IMR-90 (cell line): ENCODE measurements around the gene PIGZ. TPM values are rescaled to one million over a fixed set of nuclear protein-coding genes. Genes with fewer than 3 reads are reported as not detected.

Experiments used
- ATAC-seq: fragments of 200-7000 bp; cut with Tn5 transposase; 2 replicates; pipeline ENCODE4 v1.9.1; 2020; ENCODE audit warnings: low read depth, mild to moderate bottlenecking, moderate library complexity
- BruUV-seq: library from RNA; stranded (reverse); fragments of 400-500 nt; replicated peaks from 2 replicates; lab custom pipeline; 2021; lab: Mats Ljungman, UMichigan
- CTCF ChIA-PET: fragments of 300-600 bp; formaldehyde crosslinking; extraction: SDS; loops from one replicate; lab custom pipeline; 2021; ENCODE audit warnings: antibody characterized with exemption; lab: Yijun Ruan, JAX
- POLR2A ChIA-PET: fragments of 300-600 bp; sonication (Branson Sonifier 250); formaldehyde crosslinking; loops from one replicate; lab custom pipeline; 2022; ENCODE audit warnings: antibody characterized with exemption; ENCODE audit not compliant: unreplicated experiment; lab: Charles Lee
- DNase-seq: peaks from one replicate; pipeline ENCODE4 v3.0.0; 2013
- H2AFZ ChIP-seq: replicated peaks from 2 replicates; pipeline ENCODE3; 2013; ENCODE audit warnings: low read length, mild to moderate bottlenecking; ENCODE audit not compliant: poor library complexity
- H2AK5ac ChIP-seq: 2 replicates; pipeline ENCODE4 v1.6.1; 2013; ENCODE audit warnings: low read depth, low read length, inconsistent platforms
- H2AK9ac ChIP-seq: replicated peaks from 2 replicates; pipeline ENCODE3; 2013; ENCODE audit warnings: mild to moderate bottlenecking, low read depth, low read length, moderate library complexity; ENCODE audit not compliant: poor library complexity
- H2BK120ac ChIP-seq: 2 replicates; pipeline ENCODE4 v1.6.1; 2013; ENCODE audit warnings: low read depth, low read length, inconsistent platforms
- H2BK15ac ChIP-seq: 3 replicates; pipeline ENCODE4 v1.6.1; 2013; ENCODE audit warnings: low read depth, low read length, inconsistent platforms
- H2BK20ac ChIP-seq: 2 replicates; pipeline ENCODE4 v1.6.1; 2013; ENCODE audit warnings: low read depth, mild to moderate bottlenecking, inconsistent platforms, low read length, moderate library complexity
- H2BK5ac ChIP-seq: 2 replicates; pipeline ENCODE4 v1.6.1; 2013; ENCODE audit warnings: mild to moderate bottlenecking, low read depth, low read length, inconsistent platforms; ENCODE audit not compliant: poor library complexity, severe bottlenecking
- H3K14ac ChIP-seq: replicated peaks from 2 replicates; pipeline ENCODE4 v1.6.1; 2013; ENCODE audit warnings: low read depth, low read length, inconsistent platforms
- H3K18ac ChIP-seq: 2 replicates; pipeline ENCODE4 v1.6.1; 2013; ENCODE audit warnings: low read depth, low read length, control low read depth
- H3K23ac ChIP-seq: 2 replicates; pipeline ENCODE4 v1.6.1; 2013; ENCODE audit warnings: low read depth, low read length, inconsistent platforms
- H3K27ac ChIP-seq: 2 replicates; pipeline ENCODE4 v1.5.1; 2013; ENCODE audit warnings: mild to moderate bottlenecking, control low read depth, low read length; ENCODE audit not compliant: insufficient read depth
- H3K27me3 ChIP-seq: 2 replicates; pipeline ENCODE4 v1.6.1; 2013; ENCODE audit warnings: low read length; ENCODE audit not compliant: control insufficient read depth, insufficient read depth
- H3K36me3 ChIP-seq: 2 replicates; pipeline ENCODE4 v1.6.1; 2013; ENCODE audit warnings: low read length, mixed read lengths; ENCODE audit not compliant: control insufficient read depth, insufficient read depth
- H3K4ac ChIP-seq: 2 replicates; pipeline ENCODE4 v1.6.1; 2013; ENCODE audit warnings: low read depth, low read length, inconsistent platforms
- H3K4me1 ChIP-seq: 2 replicates; pipeline ENCODE4 v1.6.1; 2013; ENCODE audit warnings: low read length, mixed read lengths; ENCODE audit not compliant: control insufficient read depth, insufficient read depth
- H3K4me2 ChIP-seq: 2 replicates; pipeline ENCODE4 v1.6.1; 2013; ENCODE audit warnings: low read depth, mild to moderate bottlenecking, control low read depth, low read length, moderate library complexity
- H3K4me3 ChIP-seq: 2 replicates; pipeline ENCODE4 v1.5.1; 2013; ENCODE audit warnings: low read depth, mild to moderate bottlenecking, control low read depth, low read length, moderate library complexity; ENCODE audit not compliant: insufficient read depth
- H3K56ac ChIP-seq: 2 replicates; pipeline ENCODE4 v1.6.1; 2013; ENCODE audit warnings: low read length, inconsistent platforms; ENCODE audit not compliant: insufficient read depth; ENCODE audit errors: extremely low read depth
- H3K79me1 ChIP-seq, 2 experiments: 2 replicates each; pipeline ENCODE4 v1.6.1; 2013; ENCODE audit warnings: low read length in 2 of 2, inconsistent platforms in 1 of 2, low read depth in 1 of 2
- H3K9ac ChIP-seq: 2 replicates; pipeline ENCODE4 v1.6.1; 2013; ENCODE audit warnings: low read depth, low read length, control low read depth
- H3K9me1 ChIP-seq: 2 replicates; pipeline ENCODE4 v1.6.1; 2013; ENCODE audit warnings: low read length, inconsistent platforms; ENCODE audit not compliant: insufficient read depth
- H3K9me3 ChIP-seq: 2 replicates; pipeline ENCODE4 v1.6.1; 2013; ENCODE audit warnings: low read length; ENCODE audit not compliant: control insufficient read depth, insufficient read depth
- H4K20me1 ChIP-seq: 2 replicates; pipeline ENCODE4 v1.6.1; 2013; ENCODE audit warnings: low read length, inconsistent platforms; ENCODE audit not compliant: insufficient read depth
- H4K5ac ChIP-seq: 2 replicates; pipeline ENCODE4 v1.6.1; 2013; ENCODE audit warnings: mild to moderate bottlenecking, low read depth, low read length, control low read depth
- H4K8ac ChIP-seq, 2 experiments: 2 replicates each; pipeline ENCODE4 v1.6.1; 2013; ENCODE audit warnings: low read depth in 2 of 2, low read length in 2 of 2, control low read depth in 1 of 2, inconsistent platforms in 1 of 2
- H4K91ac ChIP-seq: 2 replicates; pipeline ENCODE4 v1.6.1; 2013; ENCODE audit warnings: low read depth, low read length, inconsistent platforms; ENCODE audit not compliant: insufficient read depth
- BHLHE40 ChIP-seq: fragments of 150-350 bp; IDR thresholded peaks from 2 replicates; pipeline ENCODE4 v1.6.1; 2016; ENCODE audit warnings: mild to moderate bottlenecking, low read depth, low read length
- CEBPB ChIP-seq: IDR thresholded peaks from 2 replicates; pipeline ENCODE4 v1.6.1; 2012; ENCODE audit warnings: low read depth, low read length, improper control_type of control experiment
- CHD1 ChIP-seq: IDR thresholded peaks from 2 replicates; pipeline ENCODE4 v1.6.1; 2012; ENCODE audit warnings: low read depth, low read length, improper control_type of control experiment
- FOS ChIP-seq: fragments of 150-350 bp; IDR thresholded peaks from 2 replicates; pipeline ENCODE4 v1.6.1; 2016; ENCODE audit warnings: low read depth, low read length
- MAFK ChIP-seq: IDR thresholded peaks from 2 replicates; pipeline ENCODE4 v1.6.1; 2012; ENCODE audit warnings: low read depth, low read length, improper control_type of control experiment
- MAZ ChIP-seq: IDR thresholded peaks from 2 replicates; pipeline ENCODE4 v1.6.1; 2012; ENCODE audit warnings: low read depth, mild to moderate bottlenecking, low read length, improper control_type of control experiment, moderate library complexity, borderline replicate concordance
- MXI1 ChIP-seq: IDR thresholded peaks from 2 replicates; pipeline ENCODE4 v1.6.1; 2012; ENCODE audit warnings: low read depth, mild to moderate bottlenecking, low read length, moderate library complexity, borderline replicate concordance
- NFE2L2 ChIP-seq: fragments of 150-350 bp; IDR thresholded peaks from 2 replicates; pipeline ENCODE4 v1.6.1; 2016; ENCODE audit warnings: low read depth, mild to moderate bottlenecking, low read length
- POLR2A ChIP-seq: IDR thresholded peaks from 2 replicates; pipeline ENCODE4 v1.6.1; 2012; ENCODE audit warnings: mild to moderate bottlenecking, low read depth, low read length
- RAD21 ChIP-seq: IDR thresholded peaks from 2 replicates; pipeline ENCODE4 v1.6.1; 2012; ENCODE audit warnings: low read length, improper control_type of control experiment
- RCOR1 ChIP-seq: IDR thresholded peaks from 2 replicates; pipeline ENCODE4 v1.6.1; 2012; ENCODE audit warnings: mild to moderate bottlenecking, low read length, improper control_type of control experiment; ENCODE audit not compliant: insufficient replicate concordance
- RFX5 ChIP-seq: IDR thresholded peaks from 2 replicates; pipeline ENCODE4 v1.8.0; 2012; ENCODE audit warnings: low read depth, mild to moderate bottlenecking, low read length, moderate library complexity
- SMC3 ChIP-seq: fragments of 150-350 bp; IDR thresholded peaks from 2 replicates; pipeline ENCODE4 v1.6.1; 2016; ENCODE audit warnings: low read depth, mild to moderate bottlenecking, antibody characterized with exemption, low read length, moderate library complexity
- WGBS, 2 experiments: methylation state at CpG; one replicate each; pipeline versions ENCODE4 v1.1.5 to v1.1.7; 2013; ENCODE audit warnings: missing lambda C conversion rate in 2 of 2; ENCODE audit not compliant: insufficient read length in 1 of 2; ENCODE audit errors: extremely low coverage in 2 of 2; 5-methylcytosine and 5-hydroxymethylcytosine counted together
- dilution Hi-C: fragments of 300-500 bp; cut with HindIII; formaldehyde crosslinking; loops from one replicate; pipeline ENCODE4 v1.14.3; 2018; ENCODE audit warnings: low sequenced_read_pairs; ENCODE audit not compliant: unreplicated experiment
- in situ Hi-C: fragments of 300-500 bp; cut with MboI; formaldehyde crosslinking; loops from 3 replicates; pipeline ENCODE4 v1.14.3; 2019; ENCODE audit warnings: low sequenced_read_pairs, inconsistent platforms, mixed read lengths
- intact Hi-C: fragments of 100-400 bp; cut with micrococcal nuclease; formaldehyde crosslinking; loops from 2 replicates; pipeline ENCODE4 v1.10.0; 2022
- polyA plus RNA-seq, 3 experiments: library from polyadenylated mRNA; depleted of rRNA; stranded (reverse); fragments of >200 nt; gene quantifications; 2 replicates each; pipeline ENCODE4 v1.2.3, GENCODE V29; 2012; ENCODE audit warnings: low replicate concordance in 1 of 3
- total RNA-seq: library from RNA; depleted of rRNA; stranded (reverse); fragments of >200 nt; gene quantifications from 2 replicates; pipeline ENCODE4 v1.2.3, GENCODE V29; 2012
- TF ChIP-seq, protein P1 (sequence below): fragments of 150-350 bp; IDR thresholded peaks from 2 replicates; pipeline ENCODE4 v1.6.1; 2017; ENCODE audit warnings: mild to moderate bottlenecking, antibody characterized with exemption, low read length, low read depth
- TF ChIP-seq, protein P2 (sequence below): fragments of 150-350 bp; IDR thresholded peaks from 2 replicates; pipeline ENCODE4 v1.6.1; 2016; ENCODE audit warnings: low read depth, mild to moderate bottlenecking, low read length, moderate library complexity, borderline replicate concordance

Gene PIGZ
- total and polyA plus RNA-seq, 2 of the 4 experiments (the other 2 are of a cell fraction), result 0.18 to 0.86 TPM

DNA sequence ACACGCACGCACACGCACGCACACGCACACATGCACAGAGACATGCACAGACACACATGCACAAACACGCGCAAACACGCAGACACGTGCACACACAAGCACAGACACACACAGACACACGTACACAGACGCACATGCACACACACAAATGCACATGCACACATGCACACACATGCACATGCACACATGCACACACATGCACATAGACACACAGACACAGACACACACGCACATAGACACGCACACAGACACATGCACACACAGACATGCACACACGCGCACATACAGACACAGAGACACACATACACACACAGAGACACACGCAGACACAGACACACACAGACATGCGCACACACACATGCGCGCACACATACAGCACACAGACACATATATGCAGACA, 26.4 kb upstream of the PIGZ start:
- Histone ChIP-seq H2BK20ac (no peak overlapping the region), H3K79me1 (no peaks in the 10 kb centered on the region), H2AFZ (no peak overlapping the region), H3K9ac (no peak overlapping the region), H2BK15ac (no peak overlapping the region), H3K18ac (no peak overlapping the region), H3K4me3 (no peak overlapping the region), H3K27ac (no peak overlapping the region), H3K4me2 (no peak overlapping the region), H2AK5ac (no peak overlapping the region), H3K9me1 (no peaks in the 10 kb centered on the region), H4K5ac (no peak overlapping the region), H3K27me3 (peaks cover 11% of the 10 kb centered on the region), H3K14ac (no peak overlapping the region), H2AK9ac (no peak overlapping the region), H2BK120ac (no peak overlapping the region), H3K4me1 (no peaks in the 10 kb centered on the region), H3K36me3 (no peaks in the 10 kb centered on the region), H3K9me3 (no peaks in the 10 kb centered on the region), H3K4ac (no peak overlapping the region), H2BK5ac (no peak overlapping the region), H4K91ac (no peak overlapping the region), H3K23ac (no peak overlapping the region), H4K8ac (no peak overlapping the region), H4K20me1 (no peaks in the 10 kb centered on the region), H3K56ac (no peak overlapping the region)
- WGBS, 2 experiments, result 96% methylated on average over 4 of the region's 19 CpGs; no CpG with 5 or more reads in 1 of the 2 experiments
- TF ChIP-seq, protein P1, sequence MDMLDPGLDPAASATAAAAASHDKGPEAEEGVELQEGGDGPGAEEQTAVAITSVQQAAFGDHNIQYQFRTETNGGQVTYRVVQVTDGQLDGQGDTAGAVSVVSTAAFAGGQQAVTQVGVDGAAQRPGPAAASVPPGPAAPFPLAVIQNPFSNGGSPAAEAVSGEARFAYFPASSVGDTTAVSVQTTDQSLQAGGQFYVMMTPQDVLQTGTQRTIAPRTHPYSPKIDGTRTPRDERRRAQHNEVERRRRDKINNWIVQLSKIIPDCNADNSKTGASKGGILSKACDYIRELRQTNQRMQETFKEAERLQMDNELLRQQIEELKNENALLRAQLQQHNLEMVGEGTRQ, result no peak
- TF ChIP-seq BHLHE40 (no peak), FOS (no peak), RAD21 (no peak), CEBPB (no peak), MAFK (no peak), MXI1 (no peak), RFX5 (no peak), SMC3 (no peak), CHD1 (no peak), MAZ (no peak), RCOR1 (no peak), NFE2L2 (no peak), POLR2A (no peak)
- TF ChIP-seq, protein P2, sequence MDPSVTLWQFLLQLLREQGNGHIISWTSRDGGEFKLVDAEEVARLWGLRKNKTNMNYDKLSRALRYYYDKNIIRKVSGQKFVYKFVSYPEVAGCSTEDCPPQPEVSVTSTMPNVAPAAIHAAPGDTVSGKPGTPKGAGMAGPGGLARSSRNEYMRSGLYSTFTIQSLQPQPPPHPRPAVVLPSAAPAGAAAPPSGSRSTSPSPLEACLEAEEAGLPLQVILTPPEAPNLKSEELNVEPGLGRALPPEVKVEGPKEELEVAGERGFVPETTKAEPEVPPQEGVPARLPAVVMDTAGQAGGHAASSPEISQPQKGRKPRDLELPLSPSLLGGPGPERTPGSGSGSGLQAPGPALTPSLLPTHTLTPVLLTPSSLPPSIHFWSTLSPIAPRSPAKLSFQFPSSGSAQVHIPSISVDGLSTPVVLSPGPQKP, result no peak
- DNase-seq (no peak), ATAC-seq (no peak)
- dilution Hi-C loops, result no loop called here
- CTCF ChIA-PET, result no interaction called here
- POLR2A ChIA-PET, result no interaction called here
- in situ Hi-C loops, result no loop called here
- BruUV-seq, result no TSS peak
- intact Hi-C loops, result no loop called here
